NOMO-1 treated with dmso at 0.1 percent for 144 hours (cell line): ENCODE measurements around the gene GPR160.

Source experiments
- DNase-seq: peaks from one replicate; lab custom pipeline; 2025; ENCODE audit not compliant: unreplicated experiment; lab: John Stamatoyannopoulos, UW

The GPR160 gene

DNA sequence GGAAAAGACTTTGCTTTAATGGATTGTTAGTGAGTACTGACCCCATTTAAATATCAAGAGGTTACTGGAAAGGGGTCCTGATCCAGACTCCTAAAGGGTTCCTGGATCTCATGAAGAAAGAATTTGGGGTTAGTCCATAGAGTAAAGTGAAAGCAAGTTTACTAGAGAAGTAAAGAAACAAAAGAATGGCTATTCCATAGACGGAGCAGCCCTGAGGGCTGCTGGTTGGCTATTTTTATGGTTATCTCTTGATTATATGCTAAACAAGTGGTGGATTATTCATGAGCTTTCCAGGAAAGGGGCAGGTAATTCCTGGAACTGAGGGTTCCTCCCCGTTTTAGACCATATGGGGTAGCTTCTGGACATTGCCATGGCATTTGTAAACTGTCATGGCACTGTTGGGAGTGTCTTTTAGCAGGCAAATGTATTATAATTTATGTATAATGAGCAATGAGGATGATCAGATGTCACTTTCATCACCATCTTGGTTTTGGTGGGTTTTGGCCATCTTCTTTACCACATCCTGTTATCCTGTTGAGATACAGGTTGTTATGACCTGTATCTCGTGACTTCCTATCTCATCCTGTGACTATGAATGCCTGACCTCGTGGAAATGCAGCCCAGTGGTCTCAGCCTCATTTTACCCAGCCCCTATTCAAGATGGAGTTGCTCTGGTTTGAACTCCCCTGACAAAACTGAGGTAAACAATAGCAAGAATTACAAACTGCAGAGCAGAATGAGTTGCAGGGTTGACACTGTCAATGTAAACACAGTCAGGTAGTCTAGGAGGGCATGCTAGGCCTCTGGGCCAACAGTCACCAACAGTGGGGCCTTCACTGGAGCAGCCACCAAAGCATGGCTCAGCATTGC, 10.3 kb upstream of the GPR160 start:
- DNase-seq: no peak

DNA sequence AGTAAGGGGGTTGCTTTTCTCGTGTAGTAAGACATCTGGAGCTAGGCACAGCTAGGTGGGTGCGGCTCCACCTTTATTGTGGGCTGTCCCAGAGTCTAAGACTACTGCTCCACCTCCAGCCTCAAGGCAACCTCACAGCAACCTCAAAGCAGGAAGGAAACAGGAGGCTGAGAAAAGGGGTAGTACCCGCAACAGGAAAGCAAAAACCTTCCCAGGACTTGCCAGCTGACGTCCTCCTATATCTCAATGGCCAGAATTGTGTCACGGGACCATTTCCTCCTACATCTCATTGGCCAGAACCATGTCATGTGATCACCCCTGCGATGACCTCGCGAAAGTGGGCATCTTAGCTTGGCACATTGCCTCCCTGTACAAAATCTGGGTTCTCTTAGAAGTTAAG, 4.3 kb upstream of the GPR160 start:
- DNase-seq: peak; percentile 89

DNA sequence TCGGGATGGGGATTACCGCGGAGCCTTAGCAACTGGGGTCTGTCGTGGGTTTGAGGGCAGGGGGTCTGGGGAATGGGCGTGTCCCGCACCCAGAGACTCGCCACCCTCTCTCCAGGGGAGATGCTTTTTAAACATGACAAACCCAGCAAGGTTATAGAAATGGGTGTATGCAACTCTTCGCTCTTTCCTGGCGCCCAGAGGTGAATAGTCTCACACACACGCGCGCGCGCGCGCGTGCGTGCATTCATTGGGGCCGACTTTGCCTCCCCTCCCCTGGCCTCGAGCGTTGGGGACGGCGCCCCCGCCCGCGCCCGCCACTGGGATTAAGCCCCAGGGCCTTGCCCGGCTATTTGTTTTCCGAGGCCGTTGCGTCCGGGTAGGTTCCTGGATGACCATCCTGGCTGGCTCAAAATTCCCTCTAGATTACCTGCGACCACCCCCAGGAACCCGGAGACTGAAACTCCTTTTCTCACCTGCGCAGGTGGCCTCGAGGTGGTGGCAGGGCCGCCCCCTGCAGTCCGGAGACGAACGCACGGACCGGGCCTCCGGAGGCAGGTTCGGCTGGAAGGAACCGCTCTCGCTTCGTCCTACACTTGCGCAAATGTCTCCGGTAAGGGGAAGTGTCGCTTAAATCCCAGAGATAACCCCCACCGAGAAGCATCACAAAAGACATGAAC, 777 bp downstream of the GPR160 start:
- DNase-seq: peak; percentile 56

- no peak for DNase-seq
Measured at GRCh38 chr3:170040418-170040817, 2.6 kb downstream of the GPR160 start.

DNA sequence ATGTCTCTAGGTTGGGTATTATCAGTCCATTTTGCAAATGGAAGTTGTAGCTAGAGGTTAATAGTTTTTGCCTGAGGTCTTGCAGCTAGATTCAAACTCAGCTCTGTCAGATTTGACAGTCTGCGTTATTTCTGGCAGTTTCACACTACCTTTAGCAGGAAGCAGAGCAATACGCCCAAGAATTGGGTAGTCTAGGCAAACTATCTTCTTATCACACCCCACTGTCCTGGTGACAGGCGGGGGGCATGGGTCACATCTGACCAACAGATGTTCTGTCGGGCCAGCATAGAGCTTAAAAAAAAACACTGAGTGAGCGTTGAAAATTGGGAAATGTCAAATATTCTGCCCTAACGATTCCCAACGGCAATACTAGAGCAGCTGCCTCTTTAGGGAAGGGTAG, 5.7 kb downstream of the GPR160 start:
- DNase-seq: no peak

DNA sequence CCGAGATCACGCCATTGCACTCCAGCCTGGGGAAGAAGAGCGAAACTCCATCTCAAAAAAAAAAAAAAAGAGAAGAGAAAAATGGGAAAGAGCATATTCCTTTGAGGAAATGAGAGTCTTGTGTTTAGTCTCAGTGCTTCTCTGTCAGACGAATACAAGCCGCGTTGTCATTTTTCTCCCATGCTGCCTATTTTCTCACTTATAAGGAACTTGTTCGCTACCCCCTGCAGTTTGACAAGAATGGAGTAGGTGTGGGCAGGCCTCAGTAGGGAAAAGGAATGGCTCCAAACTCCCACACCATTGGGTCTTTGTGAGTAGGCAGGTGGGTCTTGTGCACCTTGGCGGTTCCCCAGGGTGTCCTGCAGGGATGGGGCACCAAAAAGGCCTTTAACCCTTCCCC, 6.5 kb downstream of the GPR160 start:
- DNase-seq: no peak

- peak; percentile 91 for DNase-seq
Measured at GRCh38 chr3:170044795-170045244, 7.0 kb downstream of the GPR160 start.

DNA sequence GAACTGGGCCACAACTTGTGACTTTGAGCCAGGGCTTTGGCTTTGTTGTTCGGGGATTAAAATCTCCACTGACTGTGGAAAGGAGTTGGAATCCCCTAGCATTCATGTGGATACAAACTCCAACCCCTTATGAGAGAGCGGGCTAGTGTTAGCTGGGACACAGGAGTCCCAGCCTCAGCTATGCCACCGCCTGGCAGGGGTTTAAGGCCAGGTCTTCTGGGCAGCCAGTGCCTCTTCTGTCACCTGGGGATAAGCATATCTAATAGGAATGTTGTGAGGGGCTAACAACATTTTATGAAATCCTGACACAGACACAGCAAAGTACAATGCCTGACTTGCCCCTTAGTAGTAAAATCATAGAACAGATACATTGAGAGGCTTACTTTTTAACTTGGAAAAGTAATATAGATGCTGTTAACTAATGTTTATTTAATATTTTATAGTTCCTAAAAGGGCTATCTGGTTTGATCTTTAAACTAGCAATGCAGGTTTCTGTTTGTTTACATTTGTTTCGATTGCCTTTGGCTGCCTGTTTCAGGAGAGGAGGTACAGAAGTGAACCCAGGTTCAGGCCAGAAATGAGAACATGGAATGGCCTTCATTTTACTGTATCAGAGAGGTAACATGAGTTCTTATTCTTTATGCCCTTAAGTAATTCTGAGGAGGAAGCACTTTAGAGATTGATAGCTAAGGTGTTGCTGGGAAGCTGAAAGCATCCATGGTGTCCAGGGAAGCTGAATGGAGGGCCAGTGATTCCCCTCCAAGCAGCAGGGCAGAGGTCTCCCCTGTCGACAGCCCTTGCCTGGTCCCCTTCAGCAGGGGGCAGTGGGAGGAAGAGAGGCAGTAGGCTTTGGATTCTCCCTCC, 8.7 kb downstream of the GPR160 start:
- no peak for DNase-seq

DNA sequence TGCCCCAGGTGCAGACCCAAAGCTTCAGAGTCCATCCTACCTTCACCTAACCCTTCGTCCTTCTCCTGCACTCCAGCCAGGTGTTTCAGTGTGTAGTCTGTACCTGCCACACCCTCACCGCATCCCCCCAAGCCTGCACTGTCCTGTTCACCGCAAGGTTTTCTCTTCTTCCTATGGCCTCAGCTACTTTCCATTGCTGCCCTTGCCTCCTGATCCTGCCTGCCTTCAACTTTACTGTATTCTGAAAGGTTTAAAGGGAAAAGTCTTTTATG, 9.3 kb downstream of the GPR160 start:
- no peak for DNase-seq

DNA sequence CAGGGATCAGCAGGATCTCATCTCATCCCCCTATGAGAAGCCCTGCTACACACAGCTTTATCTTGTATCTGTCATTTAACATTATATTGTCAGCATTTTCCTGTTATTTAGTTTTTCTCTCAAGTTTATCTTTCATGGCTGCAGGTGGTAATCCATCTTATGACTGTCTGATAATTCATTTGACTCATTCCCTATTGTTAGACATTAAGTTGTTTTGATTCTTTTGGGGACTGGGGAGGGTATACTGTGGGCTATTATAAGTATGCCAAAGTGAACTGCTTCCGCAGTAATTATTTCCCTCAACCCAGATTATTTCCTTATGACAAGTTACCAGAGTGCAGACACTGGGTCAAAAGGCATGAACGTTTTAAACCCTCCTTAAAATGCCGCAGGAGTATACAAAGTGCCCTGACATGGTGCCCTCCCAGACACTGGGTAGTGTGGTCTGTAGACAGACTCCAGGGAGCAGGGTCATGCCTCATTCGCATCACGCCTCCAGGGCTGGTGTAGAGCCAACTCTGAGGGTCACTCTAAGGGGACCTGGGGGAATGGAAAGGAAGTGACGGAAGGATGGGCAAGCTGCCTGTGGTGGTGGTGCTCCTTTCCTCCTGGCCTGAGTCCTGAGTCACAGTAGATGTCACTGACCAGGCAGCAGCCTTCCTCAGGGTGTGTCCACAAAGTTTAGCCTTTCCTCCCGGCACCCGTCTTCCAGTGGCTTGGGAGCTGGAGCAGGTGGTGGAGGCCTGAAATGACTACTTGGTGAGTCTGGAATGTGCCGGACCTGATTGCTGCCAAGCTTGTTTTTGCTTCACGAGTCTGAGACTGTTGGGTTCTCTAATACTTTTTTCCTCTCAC, 11.6 kb downstream of the GPR160 start:
- DNase-seq: no peak

GRCh38 chr3:170050753-170051152, 13.0 kb downstream of the GPR160 start:
- DNase-seq: no peak

- DNase-seq: no peak
Measured at GRCh38 chr3:170052398-170052797, 14.6 kb downstream of the GPR160 start.

DNA sequence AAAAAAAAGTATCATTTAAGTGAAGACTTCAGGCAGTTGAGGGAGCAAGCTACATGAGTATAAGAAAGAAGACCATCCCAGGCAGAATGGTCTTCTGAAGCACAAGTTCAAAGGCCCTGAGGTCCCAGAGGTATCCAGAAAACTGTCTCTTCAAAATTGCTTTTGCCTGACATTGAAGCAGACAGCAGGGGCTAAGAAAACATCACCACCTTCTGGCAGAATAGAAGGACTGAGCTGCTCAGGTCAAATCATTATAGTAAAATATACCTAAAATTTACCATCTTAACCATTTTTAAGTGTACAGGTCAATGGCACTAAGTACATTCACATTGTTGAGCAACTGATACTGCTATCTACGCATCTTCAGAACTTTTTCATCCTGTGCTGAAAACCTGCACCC, 16.4 kb downstream of the GPR160 start:
- DNase-seq: peak; percentile 9

GRCh38 chr3:170055209-170055608, 17.4 kb downstream of the GPR160 start:
- no peak for DNase-seq

GRCh38 chr3:170056710-170057454, 19.1 kb downstream of the GPR160 start:
- no peak for DNase-seq

GRCh38 chr3:170057550-170057949, 19.8 kb downstream of the GPR160 start:
- DNase-seq: no peak

GRCh38 chr3:170058127-170058526, 20.3 kb downstream of the GPR160 start:
- DNase-seq: no peak

DNA sequence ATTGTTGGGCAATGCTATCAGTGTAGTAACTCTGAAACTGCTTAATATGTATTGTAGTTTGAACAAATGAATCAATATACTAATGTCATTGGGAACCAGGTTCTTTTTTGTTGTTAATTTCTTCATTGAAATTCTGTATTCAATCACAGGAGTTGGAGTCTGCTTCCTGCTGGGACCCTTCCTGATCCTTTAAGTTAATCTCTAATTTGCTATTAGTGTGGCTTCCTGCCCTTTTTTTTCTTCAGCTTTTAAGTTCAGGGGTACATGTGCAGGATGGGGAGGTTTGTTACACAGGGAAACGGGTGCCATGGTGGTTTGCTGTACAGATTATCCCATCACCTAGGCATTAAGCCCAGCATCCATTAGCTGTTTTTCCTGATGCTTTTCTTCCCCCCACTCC, 21.7 kb downstream of the GPR160 start:
- no peak for DNase-seq

DNA sequence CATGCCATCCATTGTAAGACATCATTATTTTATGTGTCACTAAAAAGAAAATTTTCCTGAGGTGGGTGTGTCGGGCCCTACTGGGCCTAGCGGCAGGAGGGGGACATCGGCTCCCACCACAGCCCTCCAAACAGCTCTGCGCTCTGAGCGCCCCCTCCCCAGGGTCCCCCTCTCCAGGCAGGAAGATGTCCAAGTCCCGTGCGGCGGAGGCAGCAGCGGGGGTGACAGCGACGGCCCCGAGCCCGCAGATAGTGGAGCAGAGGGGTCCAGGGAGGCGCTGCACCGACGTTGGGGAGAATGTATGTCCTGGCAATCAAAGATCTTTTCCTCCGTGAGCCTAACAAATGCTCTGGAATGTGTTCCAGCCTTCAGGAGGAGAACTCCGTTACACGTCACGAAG, 24.3 kb downstream of the GPR160 start:
- DNase-seq: no peak

GRCh38 chr3:170062769-170063168, 25.0 kb downstream of the GPR160 start:
- DNase-seq: no peak
